Measurements from ENCODE around the gene SREBF1. TPM values are rescaled to one million over a fixed set of nuclear protein-coding genes. Genes with fewer than 3 reads are reported as not detected.

The SREBF1 gene
- total RNA-seq, 4 donors from 2014 or later: 115 to 253 (median 191) TPM

DNA sequence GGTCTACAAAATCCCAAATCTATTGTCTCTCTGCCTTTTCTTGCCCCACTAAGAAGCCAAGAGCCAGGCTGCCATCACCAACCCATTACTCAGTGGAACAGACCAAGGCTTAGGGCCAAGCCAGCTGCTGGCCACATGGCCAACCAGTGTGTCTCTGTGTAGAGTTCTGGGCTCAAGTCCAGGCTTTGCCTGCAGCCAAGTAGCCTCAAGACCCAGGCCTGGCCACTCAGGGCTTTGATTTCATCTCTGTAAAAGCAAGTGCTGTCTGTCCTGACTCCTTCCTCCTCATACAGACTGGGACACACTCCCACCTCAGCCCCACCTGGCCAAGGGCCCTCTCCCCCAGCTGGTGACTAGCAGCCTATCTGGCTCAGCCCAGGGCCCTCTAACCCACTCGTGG is 14.6 kb downstream of the SREBF1 start:
- H3K4me3 ChIP-seq: peak overlapping the region; percentile 52 to 78 (median 58)

DNA sequence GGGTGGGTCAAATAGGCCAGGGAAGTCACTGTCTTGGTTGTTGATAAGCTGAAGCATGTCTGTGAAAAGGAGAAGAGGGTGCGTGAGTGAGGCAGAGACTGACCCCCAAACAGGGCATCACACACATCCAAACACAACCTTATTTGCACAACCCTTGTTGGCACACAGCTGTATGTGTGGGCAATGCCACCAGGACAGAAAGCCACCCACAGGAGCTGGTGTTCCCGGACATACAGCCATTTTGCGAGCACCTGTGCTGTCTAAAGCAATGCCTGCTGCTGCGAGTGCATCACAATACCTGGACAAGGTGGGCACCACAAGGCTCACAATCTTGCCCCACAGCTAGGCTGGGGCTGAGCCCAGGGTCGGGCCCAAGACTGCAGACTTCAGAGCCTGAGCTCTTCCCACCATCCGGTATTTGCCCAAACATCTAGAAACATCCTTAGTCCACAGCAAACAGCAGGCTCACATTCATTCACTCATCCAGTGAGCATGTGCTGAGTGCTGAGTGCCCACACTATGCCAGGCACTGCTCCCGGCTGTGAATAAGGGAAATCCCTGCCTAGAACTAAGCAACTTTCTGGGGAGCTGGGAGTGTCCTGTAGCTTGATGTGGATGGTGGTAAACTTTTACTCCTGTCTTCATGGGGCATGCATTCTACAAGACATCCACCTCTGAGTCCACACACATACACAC is 16.2 kb downstream of the SREBF1 start:
- no peaks in the 10 kb centered on the region for H3K27me3 ChIP-seq
- H3K4me3 ChIP-seq: peak overlapping the region in 1 of 4 donors; percentile 78
- no peaks in the 10 kb centered on the region for H3K9me3 ChIP-seq
- DNase-seq (ENCODE audit: low spot score in 2 of 2): no peak
- 60 to 81% methylated on average over 7 of the region's 7 CpGs for WGBS, 2 donors
- peaks cover 0 to 93% (median 63%) of the 10 kb centered on the region in 4 donors for H3K4me1 ChIP-seq
- peaks cover 0 to 51% (median 12%) of the 10 kb centered on the region in 3 donors for H3K36me3 ChIP-seq
- H3K27ac ChIP-seq: peak overlapping the region in 1 of 4 donors; percentile 91
- no peak for TF ChIP-seq EP300 (IDR thresholded peaks at IDR 0.05)
- TF ChIP-seq, protein P1, sequence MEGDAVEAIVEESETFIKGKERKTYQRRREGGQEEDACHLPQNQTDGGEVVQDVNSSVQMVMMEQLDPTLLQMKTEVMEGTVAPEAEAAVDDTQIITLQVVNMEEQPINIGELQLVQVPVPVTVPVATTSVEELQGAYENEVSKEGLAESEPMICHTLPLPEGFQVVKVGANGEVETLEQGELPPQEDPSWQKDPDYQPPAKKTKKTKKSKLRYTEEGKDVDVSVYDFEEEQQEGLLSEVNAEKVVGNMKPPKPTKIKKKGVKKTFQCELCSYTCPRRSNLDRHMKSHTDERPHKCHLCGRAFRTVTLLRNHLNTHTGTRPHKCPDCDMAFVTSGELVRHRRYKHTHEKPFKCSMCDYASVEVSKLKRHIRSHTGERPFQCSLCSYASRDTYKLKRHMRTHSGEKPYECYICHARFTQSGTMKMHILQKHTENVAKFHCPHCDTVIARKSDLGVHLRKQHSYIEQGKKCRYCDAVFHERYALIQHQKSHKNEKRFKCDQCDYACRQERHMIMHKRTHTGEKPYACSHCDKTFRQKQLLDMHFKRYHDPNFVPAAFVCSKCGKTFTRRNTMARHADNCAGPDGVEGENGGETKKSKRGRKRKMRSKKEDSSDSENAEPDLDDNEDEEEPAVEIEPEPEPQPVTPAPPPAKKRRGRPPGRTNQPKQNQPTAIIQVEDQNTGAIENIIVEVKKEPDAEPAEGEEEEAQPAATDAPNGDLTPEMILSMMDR (IDR thresholded peaks at IDR 0.05): no peak
- no peak for TF ChIP-seq POLR2A (IDR thresholded peaks at IDR 0.05)

More for the DNA sequence above, 14.6 kb downstream of the SREBF1 start:
- H3K4me1 ChIP-seq: peaks cover 0 to 96% (median 73%) of the 10 kb centered on the region in 4 donors
- peak; percentile 81 to 86 for DNase-seq (ENCODE audit: low spot score in 2 of 2)
- H3K27me3 ChIP-seq: no peaks in the 10 kb centered on the region
- peak overlapping the region; percentile 66 to 91 (median 80) for H3K27ac ChIP-seq
- H3K9me3 ChIP-seq: no peaks in the 10 kb centered on the region
- TF ChIP-seq EP300 (IDR thresholded peaks at IDR 0.05): peak in 1 of 2 donors; percentile 70
- TF ChIP-seq, protein P1 (IDR thresholded peaks at IDR 0.05): no peak
- 0 to 45% methylated on average over 1 of the region's 1 CpG for WGBS, 2 donors
- H3K36me3 ChIP-seq: peaks cover 0 to 37% (median 11%) of the 10 kb centered on the region in 3 donors

DNA sequence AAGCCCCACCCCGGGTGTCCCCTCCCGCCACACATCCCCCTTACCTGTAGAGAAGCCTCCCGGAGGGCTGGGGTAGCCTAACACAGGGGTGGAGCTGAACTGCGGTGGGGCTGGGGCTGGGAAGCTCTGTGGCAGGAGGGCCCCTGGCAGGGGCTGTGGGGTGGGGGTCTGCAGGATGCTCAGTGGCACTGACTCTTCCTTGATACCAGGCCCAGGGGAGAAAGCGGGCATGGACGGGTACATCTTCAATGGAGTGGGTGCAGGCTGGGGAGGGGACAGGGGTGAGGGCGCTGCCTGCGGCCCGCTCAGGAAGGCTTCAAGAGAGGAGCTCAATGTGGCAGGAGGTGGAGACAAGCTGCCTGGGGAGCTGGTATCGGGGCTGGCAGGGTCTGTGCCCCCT is 16.7 kb downstream of the SREBF1 start:
- Histone ChIP-seq H3K9me3 (no peaks in the 10 kb centered on the region), H3K36me3 (peaks cover 0 to 57% (median 14%) of the 10 kb centered on the region in 3 donors), H3K27ac (peak overlapping the region in 1 of 4 donors; percentile 91), H3K4me3 (peak overlapping the region in 1 of 4 donors; percentile 78), H3K4me1 (peaks cover 0 to 92% (median 58%) of the 10 kb centered on the region in 4 donors), H3K27me3 (no peaks in the 10 kb centered on the region)
- no peak for TF ChIP-seq POLR2A (IDR thresholded peaks at IDR 0.05)
- TF ChIP-seq EP300 (IDR thresholded peaks at IDR 0.05): no peak
- TF ChIP-seq, protein P1 (IDR thresholded peaks at IDR 0.05): no peak
- DNase-seq (ENCODE audit: low spot score in 2 of 2): no peak
- WGBS, 2 donors: 78 to 83% methylated on average over 8 to 9 of the region's 10 CpGs

DNA sequence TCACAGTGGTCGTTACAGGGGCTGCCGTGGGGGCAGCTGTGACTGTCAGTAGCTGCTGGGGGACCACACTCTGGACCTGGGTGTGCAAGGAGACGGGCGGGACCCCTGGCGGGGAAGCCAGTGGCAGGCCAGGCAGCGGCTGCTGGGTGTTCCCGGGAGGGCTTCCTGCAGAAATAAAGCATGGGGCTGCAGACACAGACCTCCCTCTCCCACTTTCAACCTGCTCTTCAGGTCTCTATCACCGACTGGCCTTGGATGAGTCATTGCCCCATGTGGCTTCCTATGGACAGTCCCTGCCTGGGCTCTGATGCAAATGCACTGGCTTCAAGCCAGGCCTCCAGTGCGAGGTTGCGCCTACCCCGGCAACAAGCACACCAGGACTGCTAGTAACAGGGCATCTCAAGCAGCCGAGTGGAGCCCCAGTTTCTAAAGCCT is 17.2 kb downstream of the SREBF1 start:
- H3K36me3 ChIP-seq: peaks cover 0 to 61% (median 19%) of the 10 kb centered on the region in 3 donors
- H3K9me3 ChIP-seq: no peaks in the 10 kb centered on the region
- no peak overlapping the region for H3K4me3 ChIP-seq
- H3K27ac ChIP-seq: peak overlapping the region in 1 of 4 donors; percentile 91
- H3K4me1 ChIP-seq: peaks cover 0 to 92% (median 53%) of the 10 kb centered on the region in 4 donors
- peak in 1 of 2 donors; percentile 55 for DNase-seq (ENCODE audit: low spot score in 2 of 2)
- 53 to 73% methylated on average over 6 to 11 of the region's 12 CpGs for WGBS, 2 donors
- H3K27me3 ChIP-seq: no peaks in the 10 kb centered on the region
- TF ChIP-seq, protein P1 (IDR thresholded peaks at IDR 0.05): no peak
- TF ChIP-seq EP300 (IDR thresholded peaks at IDR 0.05): no peak
- no peak for TF ChIP-seq POLR2A (IDR thresholded peaks at IDR 0.05)

DNA sequence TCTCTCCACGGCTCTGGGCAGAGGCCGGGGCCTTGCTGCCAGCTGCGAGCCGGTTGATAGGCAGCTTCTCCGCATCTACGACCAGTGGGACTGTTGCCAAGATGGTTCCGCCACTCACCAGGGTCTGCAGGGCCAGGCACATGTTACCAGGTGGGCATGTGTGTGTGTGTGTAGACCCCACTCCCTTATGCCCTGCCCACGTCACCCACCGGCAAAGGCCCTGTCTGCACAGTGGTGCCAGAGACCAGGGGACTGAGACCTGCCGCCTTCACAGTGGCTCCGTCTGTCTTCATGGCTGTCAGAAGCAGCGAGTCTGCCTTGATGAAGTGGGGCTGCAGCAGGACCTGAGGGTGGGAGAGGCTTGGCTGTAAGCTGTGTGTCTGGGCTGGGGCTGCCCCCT is 17.7 kb downstream of the SREBF1 start:
- no peaks in the 10 kb centered on the region for H3K27me3 ChIP-seq
- H3K9me3 ChIP-seq: no peaks in the 10 kb centered on the region
- no peak overlapping the region for H3K4me3 ChIP-seq
- peak overlapping the region in 1 of 4 donors; percentile 91 for H3K27ac ChIP-seq
- WGBS, 2 donors: 70 to 80% methylated on average over 6 to 12 of the region's 12 CpGs
- TF ChIP-seq, protein P1 (IDR thresholded peaks at IDR 0.05): no peak
- no peak for TF ChIP-seq POLR2A (IDR thresholded peaks at IDR 0.05)
- TF ChIP-seq EP300 (IDR thresholded peaks at IDR 0.05): no peak
- peaks cover 0 to 92% (median 48%) of the 10 kb centered on the region in 4 donors for H3K4me1 ChIP-seq
- peaks cover 3 to 66% (median 24%) of the 10 kb centered on the region in 3 donors for H3K36me3 ChIP-seq
- no peak for DNase-seq (ENCODE audit: low spot score in 2 of 2)

All from tibial nerve (tissue), 4 donors.